Breast epithelium (tissue), 4 donors: ENCODE measurements around the gene BHLHA9. TPM values are rescaled to one million over a fixed set of nuclear protein-coding genes. Genes with fewer than 3 reads are reported as not detected.

Source experiments
- DNase-seq, 2 donors: peaks; one replicate each; pipeline ENCODE4 v3.0.0-alpha.2; 2019; ENCODE audit warnings: low spot score in 2 of 2
- H3K27ac ChIP-seq, 2 donors: fragments of 200-600 bp; sonication (generic) in 1 of 2; one replicate each; pipeline ENCODE4 v1.5.1; 2016 to 2019; ENCODE audit warnings: mild to moderate bottlenecking in 1 of 2
- H3K27me3 ChIP-seq, 2 donors: fragments of 200-600 bp; sonication (generic) in 1 of 2; one replicate each; pipeline versions ENCODE4 v1.5.1 to v1.6.0; 2017 to 2019; ENCODE audit warnings: control low read depth in 1 of 2, mild to moderate bottlenecking in 1 of 2
- H3K36me3 ChIP-seq: fragments of 200-600 bp; one replicate; pipeline ENCODE4 v1.5.1; 2019
- H3K4me1 ChIP-seq, 2 donors: fragments of 200-600 bp; sonication (generic); one replicate each; pipeline ENCODE4 v1.5.1; 2016 to 2019; ENCODE audit warnings: control low read depth in 1 of 2
- H3K4me3 ChIP-seq, 3 donors: fragments of 200-600 bp; sonication (generic); 1 replicate in 2 of 3; 2 replicates in 1 of 3; pipeline ENCODE4 v1.5.1; 2016 to 2019; ENCODE audit warnings: mild to moderate bottlenecking in 3 of 3, moderate library complexity in 2 of 3
- H3K9me3 ChIP-seq, 2 donors: fragments of 200-600 bp; sonication (generic) in 1 of 2; one replicate each; pipeline ENCODE4 v1.5.1; 2016 to 2019; ENCODE audit warnings: control low read depth in 1 of 2
- POLR2A ChIP-seq: fragments of 450-650 bp; IDR thresholded peaks from one replicate; pipeline ENCODE4 v1.6.1; 2016; ENCODE audit warnings: antibody characterized with exemption, mild to moderate bottlenecking, moderate library complexity
- POLR2AphosphoS5 ChIP-seq, 3 donors: sonication (generic); formaldehyde crosslinking; IDR thresholded peaks; one replicate each; pipeline ENCODE4 v1.6.1; 2017; ENCODE audit warnings: antibody characterized with exemption in 3 of 3
- intact Hi-C: fragments of 100-400 bp; cut with DNase I; formaldehyde crosslinking; loops from one replicate; pipeline ENCODE4 v1.15.1; 2023; ENCODE audit warnings: low total_unique reads
- total RNA-seq, 3 donors: library from RNA; depleted of rRNA; stranded (reverse); fragments of >200 nt; gene quantifications; one replicate each; pipeline ENCODE4 v1.1.0, GENCODE V29; 2016
- TF ChIP-seq, protein P1 (sequence below), 3 donors: fragments of 450-650 bp; IDR thresholded peaks; one replicate each; pipeline ENCODE4 v1.5.1; 2016 to 2017; ENCODE audit warnings: antibody characterized with exemption in 3 of 3, mild to moderate bottlenecking in 3 of 3, moderate library complexity in 3 of 3

The BHLHA9 gene
- total RNA-seq, 3 donors from 2014 or later: not detected

DNA sequence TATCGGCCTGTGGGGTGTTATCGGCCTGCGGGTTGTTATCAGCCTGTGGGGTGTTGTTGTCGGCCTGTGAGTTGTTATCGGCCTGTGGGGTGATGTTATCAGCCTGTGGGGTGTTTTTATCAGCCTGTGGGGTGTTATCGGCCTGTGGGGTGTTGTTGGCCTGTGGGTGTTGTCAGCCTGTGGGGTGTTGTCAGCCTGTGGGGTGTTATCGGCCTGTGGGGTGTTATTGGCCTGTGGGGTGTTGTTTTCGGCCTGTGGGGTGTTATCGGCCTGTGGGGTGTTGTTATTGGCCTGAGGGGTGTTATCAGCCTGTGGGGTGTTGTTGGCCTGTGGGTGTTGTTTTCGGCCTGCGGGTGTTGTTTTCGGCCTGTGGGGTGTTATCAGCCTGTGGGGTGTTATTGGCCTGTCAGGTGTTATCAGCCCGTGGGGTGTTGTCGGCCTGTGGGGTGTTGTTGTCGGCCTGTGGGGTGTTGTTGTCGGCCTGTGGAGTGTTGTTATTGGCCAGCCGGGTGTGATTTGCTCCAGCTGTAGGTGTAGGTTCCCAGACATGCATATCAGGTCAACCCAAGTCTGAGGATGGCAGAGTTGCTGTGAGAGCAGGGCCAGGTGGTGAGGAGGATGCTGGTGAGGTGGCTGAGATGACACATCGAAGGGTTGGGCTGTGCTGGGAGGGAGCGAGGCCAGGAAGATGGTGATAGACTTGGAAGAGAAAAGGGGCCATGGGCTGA lies 16.3 kb downstream of the BHLHA9 start:
- no peak for DNase-seq
- Histone ChIP-seq H3K36me3 (no peaks in the 10 kb centered on the region), H3K4me3 (no peak overlapping the region), H3K9me3 (no peaks in the 10 kb centered on the region), H3K27ac (no peak overlapping the region), H3K4me1 (no peaks in the 10 kb centered on the region), H3K27me3 (no peaks in the 10 kb centered on the region)
- intact Hi-C loops: no loop called here
- TF ChIP-seq POLR2AphosphoS5 (IDR thresholded peaks at IDR 0.05) (no peak), POLR2A (no peak)
- TF ChIP-seq, protein P1, sequence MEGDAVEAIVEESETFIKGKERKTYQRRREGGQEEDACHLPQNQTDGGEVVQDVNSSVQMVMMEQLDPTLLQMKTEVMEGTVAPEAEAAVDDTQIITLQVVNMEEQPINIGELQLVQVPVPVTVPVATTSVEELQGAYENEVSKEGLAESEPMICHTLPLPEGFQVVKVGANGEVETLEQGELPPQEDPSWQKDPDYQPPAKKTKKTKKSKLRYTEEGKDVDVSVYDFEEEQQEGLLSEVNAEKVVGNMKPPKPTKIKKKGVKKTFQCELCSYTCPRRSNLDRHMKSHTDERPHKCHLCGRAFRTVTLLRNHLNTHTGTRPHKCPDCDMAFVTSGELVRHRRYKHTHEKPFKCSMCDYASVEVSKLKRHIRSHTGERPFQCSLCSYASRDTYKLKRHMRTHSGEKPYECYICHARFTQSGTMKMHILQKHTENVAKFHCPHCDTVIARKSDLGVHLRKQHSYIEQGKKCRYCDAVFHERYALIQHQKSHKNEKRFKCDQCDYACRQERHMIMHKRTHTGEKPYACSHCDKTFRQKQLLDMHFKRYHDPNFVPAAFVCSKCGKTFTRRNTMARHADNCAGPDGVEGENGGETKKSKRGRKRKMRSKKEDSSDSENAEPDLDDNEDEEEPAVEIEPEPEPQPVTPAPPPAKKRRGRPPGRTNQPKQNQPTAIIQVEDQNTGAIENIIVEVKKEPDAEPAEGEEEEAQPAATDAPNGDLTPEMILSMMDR (IDR thresholded peaks at IDR 0.05): no peak

- Histone ChIP-seq H3K4me3 (no peak overlapping the region), H3K9me3 (no peaks in the 10 kb centered on the region), H3K27ac (no peak overlapping the region), H3K36me3 (no peaks in the 10 kb centered on the region), H3K27me3 (no peaks in the 10 kb centered on the region), H3K4me1 (no peaks in the 10 kb centered on the region)
- intact Hi-C loops: no loop called here
- TF ChIP-seq POLR2AphosphoS5 (IDR thresholded peaks at IDR 0.05) (no peak), POLR2A (no peak)
- TF ChIP-seq, protein P1 (IDR thresholded peaks at IDR 0.05): no peak
- no peak for DNase-seq
These were observed 19.5 kb downstream of the BHLHA9 start for GRCh38 chr17:1289695-1290094.

DNA sequence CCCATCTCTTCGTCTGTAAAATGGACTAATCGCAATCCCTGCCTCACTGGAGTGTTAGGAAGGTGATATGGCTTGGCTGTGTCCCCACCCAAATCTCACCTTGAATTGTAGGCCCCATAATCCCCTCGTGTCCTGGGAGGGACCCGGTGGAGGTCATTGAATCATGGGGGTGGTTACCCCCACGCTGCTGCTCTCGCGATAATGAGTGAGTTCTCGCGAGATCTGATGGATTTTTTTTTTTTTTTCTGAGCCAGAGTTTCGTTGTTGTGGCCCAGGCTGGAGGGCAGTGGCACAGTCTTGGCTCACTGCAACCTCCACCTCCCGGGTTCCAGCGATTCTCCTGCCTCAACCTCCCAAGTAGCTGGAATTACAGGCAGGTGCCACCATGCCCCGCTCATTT lies 20.4 kb downstream of the BHLHA9 start:
- TF ChIP-seq POLR2A (no peak), POLR2AphosphoS5 (IDR thresholded peaks at IDR 0.05) (no peak)
- TF ChIP-seq, protein P1 (IDR thresholded peaks at IDR 0.05): no peak
- Histone ChIP-seq H3K4me3 (no peak overlapping the region), H3K27ac (no peak overlapping the region), H3K9me3 (no peaks in the 10 kb centered on the region), H3K4me1 (no peaks in the 10 kb centered on the region), H3K27me3 (no peaks in the 10 kb centered on the region), H3K36me3 (no peaks in the 10 kb centered on the region)
- intact Hi-C loops: no loop called here
- no peak for DNase-seq

DNA sequence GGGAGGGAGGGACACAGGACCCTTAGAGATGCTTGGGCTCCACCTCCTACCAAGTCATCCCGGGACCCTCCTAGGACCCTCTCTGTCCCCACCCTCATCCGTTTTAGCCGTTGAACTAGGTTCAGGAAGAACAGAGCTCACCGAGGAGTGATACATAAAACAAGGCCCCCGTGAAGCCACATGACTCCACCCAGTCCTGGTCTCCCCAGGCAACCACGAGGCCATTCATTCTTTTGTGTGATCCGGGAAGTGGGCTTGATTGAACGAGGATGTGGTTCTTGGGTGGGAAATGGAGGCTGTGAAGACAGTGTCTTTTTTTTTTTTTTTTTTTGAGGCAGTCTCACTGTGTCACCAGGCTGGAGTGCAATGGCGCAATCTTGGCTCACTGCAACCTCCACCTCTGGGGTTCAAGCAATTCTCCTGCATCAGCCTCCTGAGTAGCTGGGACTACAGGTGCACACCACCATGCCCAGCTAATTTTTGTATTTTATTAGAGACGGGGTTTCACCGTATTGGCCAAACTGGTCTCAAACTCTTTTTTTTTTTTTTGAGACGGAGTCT lies 24.0 kb downstream of the BHLHA9 start:
- intact Hi-C loops: no loop called here
- H3K27me3 ChIP-seq: peaks cover 0 to 8% of the 10 kb centered on the region in 2 donors
- no peak overlapping the region for H3K27ac ChIP-seq
- H3K9me3 ChIP-seq: no peaks in the 10 kb centered on the region
- H3K36me3 ChIP-seq: no peaks in the 10 kb centered on the region
- TF ChIP-seq POLR2A: no peak
- no peak for TF ChIP-seq POLR2AphosphoS5 (IDR thresholded peaks at IDR 0.05)
- TF ChIP-seq, protein P1 (IDR thresholded peaks at IDR 0.05): no peak
- DNase-seq: no peak
- no peak overlapping the region for H3K4me3 ChIP-seq
- H3K4me1 ChIP-seq: no peaks in the 10 kb centered on the region

DNA sequence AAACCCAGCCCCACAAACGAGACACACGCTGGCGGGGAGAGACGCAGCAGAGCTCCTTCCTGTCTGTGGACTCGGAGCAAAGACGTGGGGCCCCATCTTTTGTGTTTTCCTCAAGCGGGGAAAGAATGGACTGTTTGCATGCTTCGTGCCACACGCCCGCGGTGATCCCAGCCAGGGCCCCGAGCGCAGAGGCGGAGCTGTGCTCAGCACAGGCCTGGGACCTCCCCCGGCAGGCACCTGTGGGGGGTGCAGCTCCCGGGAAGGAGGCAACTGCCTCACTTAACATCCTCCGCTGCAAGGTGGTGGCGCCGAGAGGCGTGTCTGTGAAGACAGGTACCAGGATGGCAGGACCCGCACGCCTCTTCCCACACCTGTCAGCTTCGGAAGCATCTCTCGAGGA lies 28.4 kb downstream of the BHLHA9 start:
- Histone ChIP-seq H3K9me3 (no peaks in the 10 kb centered on the region), H3K36me3 (no peaks in the 10 kb centered on the region), H3K4me1 (no peaks in the 10 kb centered on the region), H3K4me3 (no peak overlapping the region), H3K27ac (no peak overlapping the region), H3K27me3 (peaks cover 0 to 27% of the 10 kb centered on the region in 2 donors)
- TF ChIP-seq, protein P1 (IDR thresholded peaks at IDR 0.05): no peak
- TF ChIP-seq POLR2AphosphoS5 (IDR thresholded peaks at IDR 0.05) (no peak), POLR2A (no peak)
- intact Hi-C loops: no loop called here
- no peak for DNase-seq
